Measurements from ENCODE around the gene GALNT16. TPM values are rescaled to one million over a fixed set of nuclear protein-coding genes. Genes with fewer than 3 reads are reported as not detected.

The GALNT16 gene
- total RNA-seq, 1 donor from 2014 or later: not detected

GRCh38 chr14:69303086-69303485 lies 43.1 kb downstream of the GALNT16 start:
- TF ChIP-seq, protein P1, sequence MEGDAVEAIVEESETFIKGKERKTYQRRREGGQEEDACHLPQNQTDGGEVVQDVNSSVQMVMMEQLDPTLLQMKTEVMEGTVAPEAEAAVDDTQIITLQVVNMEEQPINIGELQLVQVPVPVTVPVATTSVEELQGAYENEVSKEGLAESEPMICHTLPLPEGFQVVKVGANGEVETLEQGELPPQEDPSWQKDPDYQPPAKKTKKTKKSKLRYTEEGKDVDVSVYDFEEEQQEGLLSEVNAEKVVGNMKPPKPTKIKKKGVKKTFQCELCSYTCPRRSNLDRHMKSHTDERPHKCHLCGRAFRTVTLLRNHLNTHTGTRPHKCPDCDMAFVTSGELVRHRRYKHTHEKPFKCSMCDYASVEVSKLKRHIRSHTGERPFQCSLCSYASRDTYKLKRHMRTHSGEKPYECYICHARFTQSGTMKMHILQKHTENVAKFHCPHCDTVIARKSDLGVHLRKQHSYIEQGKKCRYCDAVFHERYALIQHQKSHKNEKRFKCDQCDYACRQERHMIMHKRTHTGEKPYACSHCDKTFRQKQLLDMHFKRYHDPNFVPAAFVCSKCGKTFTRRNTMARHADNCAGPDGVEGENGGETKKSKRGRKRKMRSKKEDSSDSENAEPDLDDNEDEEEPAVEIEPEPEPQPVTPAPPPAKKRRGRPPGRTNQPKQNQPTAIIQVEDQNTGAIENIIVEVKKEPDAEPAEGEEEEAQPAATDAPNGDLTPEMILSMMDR (IDR thresholded peaks at IDR 0.05; ENCODE audit: insufficient read depth, low read length, severe bottlenecking): no peak
- Histone ChIP-seq H3K27me3 (ENCODE audit: control insufficient read depth, insufficient read depth, low read length) (peaks cover 5% of the 10 kb centered on the region), H3K4me3 (ENCODE audit: low read depth, low read length) (no peak overlapping the region), H3K36me3 (ENCODE audit: control insufficient read depth, insufficient read depth, low read length) (no peaks in the 10 kb centered on the region)
- DNase-seq (ENCODE audit: low read depth): no peak
- FAIRE-seq: no peak

- TF ChIP-seq, protein P1 (IDR thresholded peaks at IDR 0.05; ENCODE audit: insufficient read depth, low read length, severe bottlenecking): no peak
Measured at GRCh38 chr14:69312608-69313007, 52.6 kb downstream of the GALNT16 start.

DNA sequence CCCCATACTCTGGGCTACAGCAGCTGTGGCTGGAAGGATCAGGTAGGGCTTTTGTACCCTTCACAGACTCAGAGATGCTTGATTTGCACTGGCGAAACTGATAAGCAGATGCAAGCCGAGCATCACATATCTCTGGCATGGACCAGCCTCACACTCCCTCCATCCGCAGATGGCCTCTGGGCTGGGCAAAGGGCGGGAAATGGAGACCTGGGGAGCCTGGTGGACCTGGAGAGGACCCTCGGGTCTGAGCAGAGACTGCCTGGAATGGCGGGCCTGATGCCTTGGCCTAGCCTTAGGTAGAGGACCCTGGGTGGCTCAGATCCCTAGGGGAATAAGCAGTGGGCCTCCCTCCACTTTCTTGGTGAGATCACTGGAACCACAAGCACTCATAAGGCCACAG lies 53.2 kb downstream of the GALNT16 start:
- H3K27me3 ChIP-seq (ENCODE audit: control insufficient read depth, insufficient read depth, low read length): peaks cover 2% of the 10 kb centered on the region
- H3K4me3 ChIP-seq (ENCODE audit: low read depth, low read length): no peak overlapping the region
- DNase-seq (ENCODE audit: low read depth): no peak
- TF ChIP-seq, protein P1 (IDR thresholded peaks at IDR 0.05; ENCODE audit: insufficient read depth, low read length, severe bottlenecking): no peak
- no peak for FAIRE-seq
- no peaks in the 10 kb centered on the region for H3K36me3 ChIP-seq (ENCODE audit: control insufficient read depth, insufficient read depth, low read length)

More at GRCh38 chr14:69312608-69313007, 52.6 kb downstream of the GALNT16 start:
- DNase-seq (ENCODE audit: low read depth) (no peak), FAIRE-seq (no peak)
- Histone ChIP-seq H3K4me3 (ENCODE audit: low read depth, low read length) (no peak overlapping the region), H3K36me3 (ENCODE audit: control insufficient read depth, insufficient read depth, low read length) (no peaks in the 10 kb centered on the region), H3K27me3 (ENCODE audit: control insufficient read depth, insufficient read depth, low read length) (peaks cover 4% of the 10 kb centered on the region)

- no peak overlapping the region for H3K4me3 ChIP-seq (ENCODE audit: low read depth, low read length)
- FAIRE-seq (no peak), DNase-seq (ENCODE audit: low read depth) (no peak)
- peaks cover 2% of the 10 kb centered on the region for H3K27me3 ChIP-seq (ENCODE audit: control insufficient read depth, insufficient read depth, low read length)
- H3K36me3 ChIP-seq (ENCODE audit: control insufficient read depth, insufficient read depth, low read length): no peaks in the 10 kb centered on the region
- TF ChIP-seq, protein P1 (IDR thresholded peaks at IDR 0.05; ENCODE audit: insufficient read depth, low read length, severe bottlenecking): no peak
Measured at GRCh38 chr14:69314327-69314726, 54.4 kb downstream of the GALNT16 start.

DNA sequence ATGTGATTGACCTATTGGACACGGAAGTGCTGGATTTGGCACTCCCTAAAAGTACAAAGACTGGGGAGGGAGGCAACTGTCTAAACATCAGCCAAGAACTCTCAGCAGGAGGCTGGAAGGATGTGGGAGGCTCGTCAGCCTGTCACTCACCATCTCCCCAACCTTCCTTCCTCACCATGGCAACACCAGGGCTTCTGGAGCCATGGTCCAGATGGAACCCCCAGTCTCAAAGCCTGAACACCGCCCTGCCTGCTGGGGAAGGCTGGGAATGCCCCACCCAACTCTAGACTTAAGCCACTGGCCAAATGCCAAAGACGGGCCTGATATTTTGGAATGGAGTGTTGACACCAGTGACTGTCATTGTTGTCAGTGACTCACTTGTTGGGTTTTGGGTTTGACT lies 55.3 kb downstream of the GALNT16 start:
- DNase-seq (ENCODE audit: low read depth): no peak
- TF ChIP-seq, protein P1 (IDR thresholded peaks at IDR 0.05; ENCODE audit: insufficient read depth, low read length, severe bottlenecking): no peak
- no peak for FAIRE-seq
- H3K4me3 ChIP-seq (ENCODE audit: low read depth, low read length): no peak overlapping the region
- no peaks in the 10 kb centered on the region for H3K36me3 ChIP-seq (ENCODE audit: control insufficient read depth, insufficient read depth, low read length)
- peaks cover 2% of the 10 kb centered on the region for H3K27me3 ChIP-seq (ENCODE audit: control insufficient read depth, insufficient read depth, low read length)

- DNase-seq (ENCODE audit: low read depth): no peak
- H3K4me3 ChIP-seq (ENCODE audit: low read depth, low read length): no peak overlapping the region
- no peak for FAIRE-seq
- no peaks in the 10 kb centered on the region for H3K36me3 ChIP-seq (ENCODE audit: control insufficient read depth, insufficient read depth, low read length)
- TF ChIP-seq, protein P1 (IDR thresholded peaks at IDR 0.05; ENCODE audit: insufficient read depth, low read length, severe bottlenecking): no peak
- H3K27me3 ChIP-seq (ENCODE audit: control insufficient read depth, insufficient read depth, low read length): peaks cover 2% of the 10 kb centered on the region
Measured at GRCh38 chr14:69316449-69317101, 56.6 kb downstream of the GALNT16 start.
